H9 (cell line): Measurements from ENCODE around the gene ABLIM3. TPM values are rescaled to one million over a fixed set of nuclear protein-coding genes. Genes with fewer than 3 reads are reported as not detected.

Experiments
- DNase-seq: peaks from one replicate; pipeline ENCODE4 v3.0.0-alpha.2; 2017
- H2AFZ ChIP-seq: one replicate; pipeline ENCODE4 v1.6.1; 2013; ENCODE audit warnings: mild to moderate bottlenecking, low read length, control low read depth, moderate library complexity
- H2AK5ac ChIP-seq: 2 replicates; pipeline ENCODE4 v1.6.1; 2013; ENCODE audit warnings: low read length, control low read depth, mixed read lengths; ENCODE audit not compliant: insufficient read length
- H2BK120ac ChIP-seq: one replicate; pipeline ENCODE4 v1.6.1; 2013; ENCODE audit warnings: low read depth, mild to moderate bottlenecking, low read length, control low read depth, inconsistent platforms; ENCODE audit not compliant: poor library complexity, severe bottlenecking
- H2BK12ac ChIP-seq: 2 replicates; pipeline ENCODE4 v1.6.1; 2013; ENCODE audit warnings: low read length, control low read depth, mixed read lengths, low read depth; ENCODE audit not compliant: insufficient read length
- H2BK15ac ChIP-seq: 2 replicates; pipeline ENCODE4 v1.6.1; 2013; ENCODE audit warnings: low read depth, low read length, control low read depth
- H2BK20ac ChIP-seq: one replicate; pipeline ENCODE4 v1.6.1; 2013; ENCODE audit warnings: low read depth, mild to moderate bottlenecking, low read length, control low read depth, inconsistent platforms; ENCODE audit not compliant: poor library complexity, severe bottlenecking
- H2BK5ac ChIP-seq: 2 replicates; pipeline ENCODE4 v1.6.1; 2013; ENCODE audit warnings: low read length, control low read depth, mixed read lengths; ENCODE audit not compliant: insufficient read length
- H3K14ac ChIP-seq: 2 replicates; pipeline ENCODE4 v1.6.1; 2013; ENCODE audit warnings: low read length, control low read depth; ENCODE audit not compliant: insufficient read depth
- H3K18ac ChIP-seq: 2 replicates; pipeline ENCODE4 v1.6.1; 2013; ENCODE audit warnings: low read depth, mild to moderate bottlenecking, mixed read lengths, low read length, control low read depth; ENCODE audit not compliant: insufficient read length
- H3K23ac ChIP-seq: 2 replicates; pipeline ENCODE4 v1.6.1; 2013; ENCODE audit warnings: low read length, control low read depth, mixed read lengths, low read depth; ENCODE audit not compliant: insufficient read length
- H3K23me2 ChIP-seq: 2 replicates; pipeline ENCODE4 v1.6.1; 2013; ENCODE audit warnings: low read depth, mild to moderate bottlenecking, mixed read lengths, low read length, control low read depth; ENCODE audit not compliant: insufficient read length, poor library complexity, severe bottlenecking
- H3K27ac ChIP-seq: 2 replicates; pipeline ENCODE4 v1.5.1; 2013; ENCODE audit warnings: low read length, control low read depth, mixed read lengths, low read depth; ENCODE audit not compliant: insufficient read length
- H3K27me3 ChIP-seq: 2 replicates; pipeline ENCODE4 v1.6.1; 2013; ENCODE audit warnings: low read length, control low read depth, inconsistent platforms; ENCODE audit not compliant: insufficient read depth
- H3K4ac ChIP-seq: 2 replicates; pipeline ENCODE4 v1.6.1; 2013; ENCODE audit warnings: low read depth, mild to moderate bottlenecking, control low read depth, inconsistent platforms, low read length, moderate library complexity
- H3K4me1 ChIP-seq: 2 replicates; pipeline ENCODE4 v1.6.1; 2013; ENCODE audit warnings: low read length, control low read depth, inconsistent platforms; ENCODE audit not compliant: insufficient read depth
- H3K4me2 ChIP-seq: 2 replicates; pipeline ENCODE4 v1.6.1; 2013; ENCODE audit warnings: low read length, control low read depth, mixed read lengths; ENCODE audit not compliant: insufficient read length, insufficient read depth
- H3K56ac ChIP-seq: 2 replicates; pipeline ENCODE4 v1.6.1; 2013; ENCODE audit warnings: low read depth, mild to moderate bottlenecking, mixed read lengths, low read length, control low read depth; ENCODE audit not compliant: insufficient read length
- H3K79me1 ChIP-seq: 2 replicates; pipeline ENCODE4 v1.6.1; 2013; ENCODE audit warnings: low read depth, mild to moderate bottlenecking, moderate library complexity, low read length, control low read depth, inconsistent platforms; ENCODE audit not compliant: insufficient read depth, poor library complexity, severe bottlenecking
- H3K79me2 ChIP-seq: 2 replicates; pipeline ENCODE4 v1.6.1; 2013; ENCODE audit warnings: low read length, control low read depth, inconsistent platforms; ENCODE audit not compliant: insufficient read depth
- H3K9ac ChIP-seq: 2 replicates; pipeline ENCODE4 v1.6.1; 2013; ENCODE audit warnings: low read length, control low read depth, mixed read lengths; ENCODE audit not compliant: insufficient read length; ENCODE audit errors: extremely low read depth
- H3K9me3 ChIP-seq: one replicate; pipeline ENCODE4 v1.6.1; 2013; ENCODE audit warnings: low read depth, low read length, inconsistent platforms; ENCODE audit not compliant: control insufficient read depth
- H3T11ph ChIP-seq: one replicate; pipeline ENCODE4 v1.6.1; 2013; ENCODE audit warnings: mild to moderate bottlenecking, low read length, control low read depth, inconsistent platforms
- H4K20me1 ChIP-seq: one replicate; pipeline ENCODE4 v1.6.1; 2013; ENCODE audit not compliant: control insufficient read depth, insufficient read length, insufficient read depth
- H4K5ac ChIP-seq: 2 replicates; pipeline ENCODE4 v1.6.1; 2013; ENCODE audit warnings: low read depth, mild to moderate bottlenecking, mixed read lengths, low read length, control low read depth; ENCODE audit not compliant: insufficient read length
- H4K8ac ChIP-seq: replicated peaks from 2 replicates; pipeline ENCODE4 v1.6.1; 2013; ENCODE audit warnings: low read length, control low read depth, mixed read lengths, low read depth; ENCODE audit not compliant: insufficient read length
- H4K91ac ChIP-seq: 2 replicates; pipeline ENCODE4 v1.6.1; 2013; ENCODE audit warnings: low read depth, mild to moderate bottlenecking, moderate library complexity, mixed read lengths, low read length, control low read depth; ENCODE audit not compliant: insufficient read length
- H3K27ac Mint-ChIP-seq, 3 experiments: 2 replicates in 2 of 3; 3 replicates in 1 of 3; pipeline ENCODE4 v1.8.0; 2020 to 2021; ENCODE audit warnings: mixed read lengths in 3 of 3, mild to moderate bottlenecking in 1 of 3, moderate library complexity in 1 of 3
- H3K27me3 Mint-ChIP-seq: 2 replicates; pipeline ENCODE4 v1.8.0; 2021; ENCODE audit warnings: low read depth, mild to moderate bottlenecking, moderate library complexity, mixed read lengths
- H3K36me3 Mint-ChIP-seq, 3 experiments: 2 replicates in 2 of 3; 3 replicates in 1 of 3; pipeline ENCODE4 v1.8.0; 2020 to 2021; ENCODE audit warnings: low read depth in 3 of 3, mixed read lengths in 3 of 3; ENCODE audit not compliant: insufficient read depth in 1 of 3
- H3K4me1 Mint-ChIP-seq, 2 experiments: 2 replicates each; pipeline ENCODE4 v1.8.0; 2020; ENCODE audit warnings: mixed read lengths in 2 of 2
- H3K4me3 Mint-ChIP-seq, 2 experiments: 2 replicates in 1 of 2; 3 replicates in 1 of 2; pipeline ENCODE4 v1.8.0; 2020 to 2021; ENCODE audit warnings: mild to moderate bottlenecking in 2 of 2, mixed read lengths in 2 of 2, moderate library complexity in 1 of 2
- H3K9me3 Mint-ChIP-seq, 2 experiments: 2 replicates in 1 of 2; 3 replicates in 1 of 2; pipeline ENCODE4 v1.8.0; 2020; ENCODE audit warnings: mild to moderate bottlenecking in 2 of 2, mixed read lengths in 2 of 2, moderate library complexity in 1 of 2
- CTCF ChIP-seq: fragments of 200-600 bp; sonication (generic); conservative IDR thresholded peaks from 3 replicates; pipeline ENCODE4 v1.8.0; 2021; ENCODE audit warnings: antibody characterized with exemption, mild to moderate bottlenecking
- WGBS: extraction: QIAGEN DNeasy Blood & Tissue Kit; methylation state at CpG from one replicate; pipeline ENCODE4 v1.1.7; 2013; ENCODE audit warnings: missing lambda C conversion rate, low lambda C conversion rate, mixed read lengths; ENCODE audit not compliant: insufficient read length; ENCODE audit errors: extremely low coverage; 5-methylcytosine and 5-hydroxymethylcytosine counted together
- total RNA-seq: library from RNA; stranded (reverse); gene quantifications from 2 replicates; pipeline ENCODE4 v1.2.1, GENCODE V29; 2021

Gene ABLIM3
- total RNA-seq, 1 experiment from 2014 or later, result 0.20 TPM

GRCh38 chr5:149174847-149175234, 33.5 kb downstream of the ABLIM3 start:
- Mint-ChIP-seq H3K9me3 (no peaks in the 10 kb centered on the region), H3K4me1 (peaks cover 0 to 10% of the 10 kb centered on the region in 2 experiments; a peak in 2 of 4 replicates), H3K27ac (no peak overlapping the region), H3K27me3 (no peaks in the 10 kb centered on the region; the same call in 1 of the 2 replicates), H3K36me3 (no peaks in the 10 kb centered on the region), H3K4me3 (no peak overlapping the region)
- H3K27ac ChIP-seq, result no peak overlapping the region
- H3K79me2 ChIP-seq, result no peaks in the 10 kb centered on the region
- no peak overlapping the region for H3K18ac ChIP-seq
- H4K5ac ChIP-seq, result no peak overlapping the region
- H4K8ac ChIP-seq, result no peak overlapping the region
- no peak for DNase-seq
- H3K23me2 ChIP-seq, result no peaks in the 10 kb centered on the region
- no peak overlapping the region for H2BK5ac ChIP-seq
- H3K79me1 ChIP-seq, result no peaks in the 10 kb centered on the region
- no peak overlapping the region for H2AFZ ChIP-seq
- no peak overlapping the region for H2BK20ac ChIP-seq
- no peak overlapping the region for H4K91ac ChIP-seq
- H3K4me2 ChIP-seq, result no peak overlapping the region
- no peak for TF ChIP-seq CTCF
- H3K4ac ChIP-seq, result no peak overlapping the region
- H3K56ac ChIP-seq, result no peak overlapping the region
- H3K4me1 ChIP-seq, result no peaks in the 10 kb centered on the region
- H4K20me1 ChIP-seq, result no peaks in the 10 kb centered on the region
- no peak overlapping the region for H2BK12ac ChIP-seq
- no CpG with 5 or more reads among the region's 3 CpGs for WGBS
- no peak overlapping the region for H3K9ac ChIP-seq
- H2BK15ac ChIP-seq, result no peak overlapping the region
- H3K27me3 ChIP-seq, result no peaks in the 10 kb centered on the region
- H3T11ph ChIP-seq, result no peak overlapping the region
- H2AK5ac ChIP-seq, result no peak overlapping the region
- H2BK120ac ChIP-seq, result no peak overlapping the region
- no peak overlapping the region for H3K23ac ChIP-seq
- no peak overlapping the region for H3K14ac ChIP-seq
- H3K9me3 ChIP-seq, result no peaks in the 10 kb centered on the region
